DLD1 (cell line): Measurements from ENCODE around the gene ROS1.

ENCODE experiments used
- in situ Hi-C: cut with HindIII; loops from 2 replicates; pipeline ENCODE4 v1.10.0; 2017; ENCODE audit warnings: low sequenced_read_pairs

Gene ROS1

GRCh38 chr6:117441824-117442264, 16.1 kb upstream of the ROS1 start:
- in situ Hi-C loops: no loop called here

- in situ Hi-C loops: no loop called here
Observed at GRCh38 chr6:117440706-117441525, 15.2 kb upstream of the ROS1 start.

- in situ Hi-C loops: no loop called here
Observed at GRCh38 chr6:117432273-117432672, 6.5 kb upstream of the ROS1 start.

GRCh38 chr6:117423754-117424153, 2.0 kb downstream of the ROS1 start:
- in situ Hi-C loops: no loop called here

GRCh38 chr6:117418320-117418719, 7.4 kb downstream of the ROS1 start:
- in situ Hi-C loops: no loop called here

- in situ Hi-C loops: no loop called here
Observed at GRCh38 chr6:117417851-117418250, 7.9 kb downstream of the ROS1 start.

GRCh38 chr6:117414770-117415169, 11.0 kb downstream of the ROS1 start:
- in situ Hi-C loops: no loop called here

GRCh38 chr6:117411474-117411873, 14.3 kb downstream of the ROS1 start:
- in situ Hi-C loops: no loop called here

- in situ Hi-C loops: no loop called here
Observed at GRCh38 chr6:117409863-117410262, 15.9 kb downstream of the ROS1 start.

GRCh38 chr6:117409420-117409819, 16.3 kb downstream of the ROS1 start:
- in situ Hi-C loops: no loop called here

GRCh38 chr6:117404548-117404947, 21.2 kb downstream of the ROS1 start:
- in situ Hi-C loops: no loop called here

GRCh38 chr6:117401799-117402198, 23.9 kb downstream of the ROS1 start:
- in situ Hi-C loops: no loop called here

- in situ Hi-C loops: no loop called here
Observed at GRCh38 chr6:117399924-117400323, 25.8 kb downstream of the ROS1 start.

- in situ Hi-C loops: no loop called here
Observed at GRCh38 chr6:117399126-117399525, 26.6 kb downstream of the ROS1 start.

- in situ Hi-C loops: no loop called here
Observed at GRCh38 chr6:117397536-117398227, 28.1 kb downstream of the ROS1 start.

GRCh38 chr6:117396228-117396627, 29.5 kb downstream of the ROS1 start:
- in situ Hi-C loops: no loop called here

GRCh38 chr6:117395164-117395563, 30.6 kb downstream of the ROS1 start:
- in situ Hi-C loops: no loop called here

GRCh38 chr6:117393045-117393444, 32.7 kb downstream of the ROS1 start:
- in situ Hi-C loops: no loop called here

- in situ Hi-C loops: no loop called here
Observed at GRCh38 chr6:117391874-117392583, 33.7 kb downstream of the ROS1 start.

- in situ Hi-C loops: no loop called here
Observed at GRCh38 chr6:117389227-117390057, 36.3 kb downstream of the ROS1 start.
